Neural progenitor cell (in vitro differentiated cells): Measurements from ENCODE around the gene VSIG10.

Source experiments
- CTCF ChIP-seq: fragments of 200-600 bp; sonication (generic); IDR thresholded peaks from 2 replicates; pipeline ENCODE4 v1.5.1; 2017; ENCODE audit warnings: antibody characterized with exemption, mild to moderate bottlenecking
- EZH2 ChIP-seq: fragments of 200-600 bp; sonication (generic); IDR thresholded peaks from 2 replicates; pipeline ENCODE4 v1.6.1; 2017; ENCODE audit warnings: antibody characterized with exemption, mild to moderate bottlenecking, moderate library complexity

- TF ChIP-seq CTCF (peak; percentile 47), EZH2 (no peak)
Measured at GRCh38 chr12:118064608-118065007, 39.2 kb downstream of the VSIG10 start.
